ENCODE data around the gene CRBN.

CRBN gene

GRCh38 chr3:3126477-3127431 is 52.7 kb downstream of the CRBN start, which contains the start of gene TRNT1:
Gene TRNT1, plus strand, starts transcription at chr3:3126940. Its CDS starts 2,101 bp downstream, at chr3:3129041.
- H3K4me1 ChIP-seq: no peaks in the 10 kb centered on the region
- H3K9me3 ChIP-seq (ENCODE audit: control insufficient read depth, low read length): no peaks in the 10 kb centered on the region
- no peak for TF ChIP-seq CTCF (IDR thresholded peaks at IDR 0.05)
- H3K4me2 ChIP-seq (ENCODE audit: low read length): peak within 1 kb of the TSS; percentile 98
- peaks cover 3% of the 10 kb centered on the region for H3K79me2 ChIP-seq
- H3K36me3 ChIP-seq (ENCODE audit: control insufficient read depth, insufficient read depth, low read length): no peaks in the 10 kb centered on the region
- peak within 1 kb of the TSS; percentile 97 for H2AFZ ChIP-seq
- peak within 1 kb of the TSS; percentile 89 for H3K27ac ChIP-seq
- no peaks in the 10 kb centered on the region for H3K27me3 ChIP-seq (ENCODE audit: control insufficient read depth, insufficient read depth, low read length)
- H3K9ac ChIP-seq: peak within 1 kb of the TSS; percentile 85
- H3K4me3 ChIP-seq (ENCODE audit: low read depth, low read length): peak within 1 kb of the TSS; percentile 98

- Histone ChIP-seq H3K4me2 (ENCODE audit: low read length) (peak overlapping the region; percentile 98), H3K4me1 (no peaks in the 10 kb centered on the region), H3K36me3 (ENCODE audit: control insufficient read depth, insufficient read depth, low read length) (no peaks in the 10 kb centered on the region), H3K27me3 (ENCODE audit: control insufficient read depth, insufficient read depth, low read length) (no peaks in the 10 kb centered on the region), H2AFZ (peak overlapping the region; percentile 97), H3K27ac (peak overlapping the region; percentile 89), H3K4me3 (ENCODE audit: low read depth, low read length) (peak overlapping the region; percentile 98), H3K79me2 (peaks cover 3% of the 10 kb centered on the region), H3K9ac (no peak overlapping the region), H3K9me3 (ENCODE audit: control insufficient read depth, low read length) (no peaks in the 10 kb centered on the region)
- TF ChIP-seq CTCF (IDR thresholded peaks at IDR 0.05): no peak
Measured at GRCh38 chr3:3125977-3126376, 53.5 kb downstream of the CRBN start.

- H3K79me2 ChIP-seq: no peaks in the 10 kb centered on the region
- no peaks in the 10 kb centered on the region for H3K9me3 ChIP-seq (ENCODE audit: control insufficient read depth, low read length)
- H3K27me3 ChIP-seq (ENCODE audit: control insufficient read depth, insufficient read depth, low read length): no peaks in the 10 kb centered on the region
- H3K27ac ChIP-seq: no peak overlapping the region
- no peak for TF ChIP-seq CTCF (IDR thresholded peaks at IDR 0.05)
- no peaks in the 10 kb centered on the region for H3K36me3 ChIP-seq (ENCODE audit: control insufficient read depth, insufficient read depth, low read length)
- no peaks in the 10 kb centered on the region for H3K4me1 ChIP-seq
- no peak overlapping the region for H3K4me3 ChIP-seq (ENCODE audit: low read depth, low read length)
- no peak overlapping the region for H3K4me2 ChIP-seq (ENCODE audit: low read length)
- H3K9ac ChIP-seq: no peak overlapping the region
- H2AFZ ChIP-seq: no peak overlapping the region
Measured at GRCh38 chr3:3119393-3119851, 60.1 kb downstream of the CRBN start.

GRCh38 chr3:3117651-3118050 is 61.8 kb downstream of the CRBN start:
- no peaks in the 10 kb centered on the region for H3K9me3 ChIP-seq (ENCODE audit: control insufficient read depth, low read length)
- H3K27ac ChIP-seq: no peak overlapping the region
- H3K4me3 ChIP-seq (ENCODE audit: low read depth, low read length): no peak overlapping the region
- no peak overlapping the region for H2AFZ ChIP-seq
- TF ChIP-seq CTCF (IDR thresholded peaks at IDR 0.05): no peak
- H3K9ac ChIP-seq: no peak overlapping the region
- no peaks in the 10 kb centered on the region for H3K4me1 ChIP-seq
- H3K4me2 ChIP-seq (ENCODE audit: low read length): no peak overlapping the region
- no peaks in the 10 kb centered on the region for H3K36me3 ChIP-seq (ENCODE audit: control insufficient read depth, insufficient read depth, low read length)
- no peaks in the 10 kb centered on the region for H3K79me2 ChIP-seq
- no peaks in the 10 kb centered on the region for H3K27me3 ChIP-seq (ENCODE audit: control insufficient read depth, insufficient read depth, low read length)

All from parathyroid adenoma (tissue), 2 donors.